ENCODE measurements around the gene OR52N4.
"Not testable (repeated sequence)": the region's sequence is repeated elsewhere in the genome, so short reads cannot be mapped to it uniquely, and the experiment has no call there.

Gene OR52N4

DNA sequence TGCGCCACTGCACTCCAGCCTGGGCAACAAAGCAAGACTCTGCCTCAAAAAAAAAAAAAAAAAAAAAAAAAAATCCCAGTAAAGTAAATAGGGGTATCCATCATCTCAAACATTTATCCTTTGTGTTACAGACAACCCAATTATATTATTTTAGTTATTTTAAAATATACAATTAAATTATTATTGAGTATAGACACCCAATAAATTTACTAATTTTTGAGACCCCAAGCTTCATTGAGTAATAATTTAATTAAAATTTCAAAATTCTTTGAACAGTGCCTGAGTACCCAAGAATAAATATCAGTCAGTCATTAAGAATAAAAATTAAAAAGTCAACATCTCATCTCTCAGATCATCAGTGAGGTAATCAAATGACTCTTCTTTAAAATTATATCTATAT is at the start of gene OR52N4:
Gene OR52N4, plus strand, starts transcription at position 301 of the 400 bp plus-strand sequence. CDS start 498 bp downstream, outside the sequence.
- DNase-seq (ENCODE audit: low read depth, low spot score), result no peak
- H3K27ac ChIP-seq, result no peak within 1 kb of the TSS

- H3K27ac ChIP-seq, result no peak overlapping the region
- DNase-seq (ENCODE audit: low read depth, low spot score), result no peak
Measured at GRCh38 chr11:5705688-5706087, 48.4 kb upstream of the OR52N4 start.

DNA sequence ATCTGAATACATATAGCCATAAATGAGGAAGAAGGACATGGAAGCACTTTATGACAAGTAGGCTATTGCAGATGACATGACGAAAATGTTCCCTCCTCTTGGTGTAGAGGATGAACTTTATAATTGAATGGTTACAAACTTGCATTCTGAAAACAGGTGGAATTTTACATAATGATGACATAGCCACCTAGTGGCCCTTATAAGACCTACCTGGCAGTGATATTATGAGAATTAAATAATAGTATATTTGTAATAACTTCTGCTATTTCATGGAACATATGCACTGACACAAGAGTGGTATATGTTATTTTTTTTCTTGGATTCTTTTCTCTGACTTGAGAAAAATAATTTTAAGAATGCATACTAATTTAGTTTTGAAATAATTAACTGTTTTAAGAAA is 41.5 kb upstream of the OR52N4 start:
- H3K27ac ChIP-seq, result no peak overlapping the region
- no peak for DNase-seq (ENCODE audit: low read depth, low spot score)

DNA sequence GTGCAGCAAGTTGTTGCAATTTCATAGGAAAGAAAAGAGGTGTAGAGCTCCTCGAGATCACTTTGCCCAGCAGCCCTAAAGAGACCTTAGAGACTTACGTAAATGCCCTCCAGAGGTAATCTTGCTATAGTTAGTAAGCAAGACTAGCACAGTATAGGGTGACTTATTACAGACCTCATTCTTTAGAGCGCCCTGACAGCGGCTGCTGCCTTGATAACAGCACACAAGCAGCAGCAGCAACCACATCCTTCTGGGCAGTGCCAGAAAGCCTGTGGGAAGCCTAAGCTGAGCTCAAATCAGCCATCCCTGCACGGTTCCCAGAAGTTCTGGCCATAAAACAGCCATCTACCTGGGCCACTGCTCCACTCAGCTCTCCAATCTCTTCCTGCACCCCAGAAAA is 40.3 kb upstream of the OR52N4 start:
- no peak for DNase-seq (ENCODE audit: low read depth, low spot score)

GRCh38 chr11:5716518-5716917 is 37.5 kb upstream of the OR52N4 start:
- not testable (repeated sequence) for DNase-seq (ENCODE audit: low read depth, low spot score)

More for the DNA sequence above, 40.3 kb upstream of the OR52N4 start:
- no peak overlapping the region for H3K27ac ChIP-seq

DNA sequence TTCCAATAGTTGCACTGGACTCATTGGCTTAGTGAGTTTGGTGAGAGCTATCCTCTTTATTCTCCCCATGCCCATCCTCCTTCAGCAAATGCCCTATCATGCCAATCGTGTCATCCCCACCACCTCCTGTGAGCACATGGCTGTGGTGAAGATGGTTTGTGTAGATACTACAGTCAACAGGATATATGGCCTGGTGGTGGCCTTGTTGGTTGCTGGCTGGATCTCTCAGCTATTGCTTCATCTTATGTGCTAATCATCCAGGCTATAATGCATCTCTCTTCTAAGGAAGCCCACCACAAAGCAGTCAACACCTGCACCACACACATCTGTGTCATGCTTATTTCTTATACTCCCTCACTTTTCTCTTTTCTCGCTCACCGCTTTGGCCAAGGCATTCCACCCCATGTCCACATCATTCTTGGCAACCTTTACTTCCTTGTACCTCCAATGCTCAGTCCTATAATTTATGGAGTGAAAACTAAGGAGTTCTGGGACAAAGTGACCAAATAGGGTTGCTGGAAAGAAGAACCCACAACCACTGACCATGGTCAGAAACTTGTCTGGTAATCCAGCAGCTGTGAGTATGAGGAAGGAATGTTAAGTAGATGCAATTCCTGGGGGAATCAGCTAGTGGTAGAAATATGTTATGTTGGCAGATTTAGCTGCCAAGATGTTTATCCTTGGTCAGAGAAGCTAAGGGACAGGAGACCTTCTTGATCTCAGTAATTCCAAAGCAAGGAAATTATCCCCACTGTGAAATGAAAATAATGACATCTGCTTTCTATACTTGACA is 34.1 kb upstream of the OR52N4 start:
- no peak overlapping the region for H3K27ac ChIP-seq
- no peak for DNase-seq (ENCODE audit: low read depth, low spot score)

More at GRCh38 chr11:5716518-5716917, 37.5 kb upstream of the OR52N4 start:
- not testable (repeated sequence) for H3K27ac ChIP-seq

GRCh38 chr11:5722622-5723021 is 31.4 kb upstream of the OR52N4 start:
- no peak for DNase-seq (ENCODE audit: low read depth, low spot score)
- no peak overlapping the region for H3K27ac ChIP-seq

GRCh38 chr11:5726351-5726750 is 27.7 kb upstream of the OR52N4 start:
- no peak for DNase-seq (ENCODE audit: low read depth, low spot score)
- H3K27ac ChIP-seq, result no peak overlapping the region

- no peak for DNase-seq (ENCODE audit: low read depth, low spot score)
- no peak overlapping the region for H3K27ac ChIP-seq
Measured at GRCh38 chr11:5727691-5728090, 26.4 kb upstream of the OR52N4 start.

GRCh38 chr11:5736396-5736795 is 17.6 kb upstream of the OR52N4 start, which contains the start of gene OR56B1:
Gene OR56B1 (plus strand): TSS chr11:5736448. CDS start chr11:5736517, 69 bp downstream.
- no peak within 1 kb of the TSS for H3K27ac ChIP-seq
- no peak for DNase-seq (ENCODE audit: low read depth, low spot score)

GRCh38 chr11:5737091-5737490 is 17.0 kb upstream of the OR52N4 start:
- H3K27ac ChIP-seq, result no peak overlapping the region
- peak; percentile 5 for DNase-seq (ENCODE audit: low read depth, low spot score)

GRCh38 chr11:5737670-5738392 is 16.2 kb upstream of the OR52N4 start:
- peak; percentile 5 for DNase-seq (ENCODE audit: low read depth, low spot score)
- H3K27ac ChIP-seq, result no peak overlapping the region

- no peak for DNase-seq (ENCODE audit: low read depth, low spot score)
Measured at GRCh38 chr11:5738431-5738830, 15.6 kb upstream of the OR52N4 start.

DNA sequence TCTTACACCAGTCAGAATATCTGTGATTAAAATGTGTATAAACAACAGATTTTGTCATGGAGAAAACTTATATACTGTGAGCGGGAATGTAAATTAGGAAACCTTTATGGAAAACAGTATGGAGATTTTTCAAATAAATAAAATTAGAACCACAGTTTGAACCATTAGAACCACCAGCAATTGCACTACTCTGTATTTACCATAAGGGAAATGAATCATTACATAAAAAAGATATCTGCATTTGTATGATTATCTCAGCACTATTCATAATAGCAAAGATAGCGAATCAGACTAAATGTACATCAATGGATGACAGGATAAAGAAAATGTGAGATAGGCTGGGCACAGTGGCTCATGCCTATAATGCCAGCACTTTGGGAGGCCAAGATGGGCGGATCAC is 7.4 kb upstream of the OR52N4 start:
- no peak overlapping the region for H3K27ac ChIP-seq
- DNase-seq (ENCODE audit: low read depth, low spot score), result no peak

More at GRCh38 chr11:5738431-5738830, 15.6 kb upstream of the OR52N4 start:
- no peak overlapping the region for H3K27ac ChIP-seq

DNA sequence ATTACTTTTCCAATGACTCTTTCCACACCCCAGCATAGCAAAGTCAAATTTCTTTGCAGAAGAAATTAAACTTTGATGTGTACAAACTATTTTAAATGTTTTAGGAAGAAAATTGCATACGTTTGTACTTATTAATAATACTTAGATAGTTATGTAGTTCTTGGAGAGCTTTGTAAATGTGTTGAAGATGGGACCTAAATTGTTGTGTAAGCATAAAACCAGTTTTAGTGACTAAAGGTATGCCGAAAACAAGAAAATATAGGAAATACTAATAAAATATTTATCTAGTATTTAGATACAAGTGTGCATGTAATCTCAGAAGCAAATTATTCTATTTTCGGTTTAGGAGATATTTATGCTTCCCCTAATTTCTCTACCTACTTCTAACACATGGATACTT is 4.2 kb upstream of the OR52N4 start:
- no peak overlapping the region for H3K27ac ChIP-seq
- DNase-seq (ENCODE audit: low read depth, low spot score), result no peak

DNA sequence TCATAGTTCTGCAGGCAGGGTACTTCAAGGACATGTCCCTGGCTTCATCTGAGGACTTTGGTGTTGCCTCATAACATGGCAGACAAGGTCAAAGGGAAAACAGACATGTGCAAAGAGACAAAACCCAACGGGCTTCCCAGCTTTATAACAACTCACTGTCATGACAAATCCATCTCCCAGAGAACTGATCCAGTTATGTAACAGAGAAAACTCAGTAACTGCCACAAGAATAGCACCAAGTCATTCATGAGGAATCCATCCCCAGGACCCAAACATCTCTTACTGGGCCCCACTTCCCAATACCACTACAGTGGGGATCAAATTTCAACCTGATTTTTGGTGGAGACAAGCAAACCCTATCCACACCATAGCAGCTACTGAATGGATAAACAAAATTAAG is 13.0 kb downstream of the OR52N4 start:
- DNase-seq (ENCODE audit: low read depth, low spot score), result no peak
- no peak overlapping the region for H3K27ac ChIP-seq

DNA sequence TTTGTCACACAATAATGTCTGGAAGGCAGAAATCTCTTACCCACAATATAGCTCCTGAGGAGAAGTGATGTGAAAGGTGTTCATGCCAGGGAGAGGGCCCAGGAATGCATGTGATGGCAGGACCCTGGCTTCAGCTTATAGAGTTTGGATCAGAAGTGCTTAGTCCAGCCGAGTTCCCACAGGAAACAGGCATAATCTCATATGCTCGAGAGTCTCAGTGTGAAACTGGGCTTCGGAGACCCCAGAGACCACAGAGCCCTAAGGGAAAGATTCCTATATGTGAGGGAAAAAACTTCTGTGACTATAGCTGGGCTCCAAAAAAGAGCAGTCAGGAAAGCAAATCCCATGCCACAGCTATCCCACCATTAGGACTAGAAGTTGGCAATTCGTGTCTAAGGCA is 29.2 kb downstream of the OR52N4 start, which contains the start of gene OR52N5:
Gene OR52N5, minus strand, starts transcription at position 101 of the 400 bp plus-strand sequence. CDS start 4,721 bp downstream, outside the sequence.
- no peak for DNase-seq (ENCODE audit: low read depth, low spot score)
- no peak within 1 kb of the TSS for H3K27ac ChIP-seq

GRCh38 chr11:5791165-5791564 is 37.1 kb downstream of the OR52N4 start, which contains the start of gene OR52N1:
Gene OR52N1 (minus strand): TSS chr11:5791265. CDS start chr11:5788816, 2,449 bp downstream.
- DNase-seq (ENCODE audit: low read depth, low spot score), result no peak
- H3K27ac ChIP-seq, result no peak within 1 kb of the TSS

DNA sequence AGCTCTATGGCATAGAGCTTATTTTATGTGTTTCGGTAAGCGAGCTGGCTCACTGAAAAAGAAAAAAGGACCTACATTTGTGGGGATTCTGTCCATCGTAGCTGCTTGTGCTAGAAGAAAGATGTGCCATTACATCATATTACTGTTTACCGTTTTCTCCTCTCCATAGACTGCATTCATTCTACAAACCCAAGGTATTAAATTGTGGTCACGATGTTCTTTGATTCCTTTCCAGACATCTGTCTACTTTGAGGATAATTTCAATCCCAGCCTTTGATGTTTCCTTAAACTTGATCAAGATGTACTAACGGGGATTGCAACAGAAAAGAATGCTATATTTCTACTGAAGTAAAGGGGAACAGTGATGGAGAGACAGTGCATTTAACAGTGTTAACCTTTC is 42.5 kb downstream of the OR52N4 start:
- DNase-seq (ENCODE audit: low read depth, low spot score), result no peak
- no peak overlapping the region for H3K27ac ChIP-seq

DNA sequence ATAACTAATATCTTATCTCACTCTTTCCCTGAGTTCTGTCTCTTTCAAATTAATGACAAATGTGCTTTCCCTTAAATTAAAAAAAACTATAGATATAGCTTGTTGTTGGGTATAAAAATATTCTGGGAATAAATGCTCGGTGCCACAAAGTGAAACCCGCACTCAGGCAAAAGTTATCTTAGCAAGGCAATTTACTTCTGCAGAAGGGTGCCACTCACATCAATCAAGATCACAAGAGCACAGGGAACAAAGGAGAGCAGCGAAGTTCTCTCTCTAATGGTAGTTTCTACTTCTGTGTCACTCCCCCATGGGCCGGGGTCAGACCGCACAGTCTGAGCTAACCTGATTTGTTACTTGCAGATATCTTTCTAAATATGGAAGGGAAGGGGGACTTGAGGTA is 49.9 kb downstream of the OR52N4 start:
- no peak for DNase-seq (ENCODE audit: low read depth, low spot score)

More for the DNA sequence above, 49.9 kb downstream of the OR52N4 start:
- H3K27ac ChIP-seq, result no peak overlapping the region
